ENCODE data around the gene PNMA5. TPM values are rescaled to one million over a fixed set of nuclear protein-coding genes. Genes with fewer than 3 reads are reported as not detected.
"Not testable (repeated sequence)": the region's sequence is repeated elsewhere in the genome, so short reads cannot be mapped to it uniquely, and the experiment has no call there.

PNMA5 gene
- total and polyA plus RNA-seq, 3 donors from 2014 or later = 13.0 to 15.8 (median 13.9) TPM

DNA sequence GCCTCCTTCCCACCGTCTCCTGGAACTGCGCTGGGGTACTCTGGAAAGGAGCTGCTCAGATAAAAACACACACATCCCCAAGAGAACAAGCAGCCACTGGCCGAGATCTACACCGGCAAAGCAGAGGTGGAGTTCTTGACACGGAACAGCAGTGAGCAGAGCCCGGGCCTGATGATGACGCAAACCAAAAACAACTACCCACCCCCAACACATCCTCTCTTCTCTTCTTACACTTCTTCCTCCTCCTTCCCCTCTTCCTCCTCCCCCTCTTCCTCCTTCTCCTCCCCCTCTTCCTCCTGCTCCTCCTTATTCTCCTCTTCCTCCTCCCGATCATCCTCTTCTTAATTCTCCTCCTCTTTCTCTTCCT, 4.6 kb downstream of the PNMA5 start:
- no peaks in the 10 kb centered on the region for H3K27me3 ChIP-seq
- 48 to 54% methylated on average over 3 to 8 of the region's 8 CpGs for WGBS, 2 donors
- no peak overlapping the region for H3K27ac ChIP-seq
- no peak overlapping the region for H3K4me3 ChIP-seq
- no peak for DNase-seq
- no peaks in the 10 kb centered on the region for H3K4me1 ChIP-seq
- intact Hi-C loops (cut with DNase I; ENCODE audit: low total_unique reads) = no loop called here
- H3K9me3 ChIP-seq = no peaks in the 10 kb centered on the region
- no peak for TF ChIP-seq POLR2A (IDR thresholded peaks at IDR 0.05)
- TF ChIP-seq, protein P1, sequence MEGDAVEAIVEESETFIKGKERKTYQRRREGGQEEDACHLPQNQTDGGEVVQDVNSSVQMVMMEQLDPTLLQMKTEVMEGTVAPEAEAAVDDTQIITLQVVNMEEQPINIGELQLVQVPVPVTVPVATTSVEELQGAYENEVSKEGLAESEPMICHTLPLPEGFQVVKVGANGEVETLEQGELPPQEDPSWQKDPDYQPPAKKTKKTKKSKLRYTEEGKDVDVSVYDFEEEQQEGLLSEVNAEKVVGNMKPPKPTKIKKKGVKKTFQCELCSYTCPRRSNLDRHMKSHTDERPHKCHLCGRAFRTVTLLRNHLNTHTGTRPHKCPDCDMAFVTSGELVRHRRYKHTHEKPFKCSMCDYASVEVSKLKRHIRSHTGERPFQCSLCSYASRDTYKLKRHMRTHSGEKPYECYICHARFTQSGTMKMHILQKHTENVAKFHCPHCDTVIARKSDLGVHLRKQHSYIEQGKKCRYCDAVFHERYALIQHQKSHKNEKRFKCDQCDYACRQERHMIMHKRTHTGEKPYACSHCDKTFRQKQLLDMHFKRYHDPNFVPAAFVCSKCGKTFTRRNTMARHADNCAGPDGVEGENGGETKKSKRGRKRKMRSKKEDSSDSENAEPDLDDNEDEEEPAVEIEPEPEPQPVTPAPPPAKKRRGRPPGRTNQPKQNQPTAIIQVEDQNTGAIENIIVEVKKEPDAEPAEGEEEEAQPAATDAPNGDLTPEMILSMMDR (IDR thresholded peaks at IDR 0.05) = no peak
- no peaks in the 10 kb centered on the region for H3K36me3 ChIP-seq (ENCODE audit: low read depth, missing control alignments)

DNA sequence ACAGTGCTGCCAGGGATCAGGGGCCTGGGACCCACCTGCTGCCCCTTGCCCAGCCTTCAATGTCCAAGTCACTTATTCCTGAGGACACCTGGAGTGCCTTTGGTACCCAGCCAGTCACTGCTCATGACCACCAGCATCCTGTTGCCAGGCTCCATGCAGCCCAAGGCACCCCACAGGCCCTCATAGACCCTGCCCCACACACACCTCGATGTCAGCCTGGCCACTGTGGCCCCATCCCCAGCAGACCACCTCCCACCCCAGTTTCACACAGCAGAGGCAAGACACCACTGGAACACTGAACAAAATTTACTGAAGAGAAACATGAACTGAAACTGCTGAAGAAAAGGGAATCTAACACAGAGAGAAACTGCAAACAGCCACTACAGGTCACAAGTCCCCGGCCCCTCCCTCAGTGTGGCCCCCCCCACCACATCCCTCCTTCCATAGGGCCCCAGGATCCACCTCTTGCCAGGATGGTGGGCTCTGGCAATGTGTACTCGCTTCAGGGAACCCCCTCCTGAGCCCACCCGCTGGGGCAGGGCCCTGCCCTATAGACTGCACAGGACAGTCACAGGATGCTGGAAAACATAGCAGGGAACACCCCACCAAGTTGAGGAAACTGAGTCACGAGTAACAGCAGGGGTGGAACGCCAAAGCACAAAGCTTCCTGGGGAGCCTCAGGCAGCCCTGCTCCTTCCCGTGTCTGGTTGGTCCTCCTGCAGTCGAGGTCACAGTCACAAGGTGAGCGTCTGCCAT, 5.2 kb downstream of the PNMA5 start:
- no peak overlapping the region for H3K4me3 ChIP-seq
- H3K36me3 ChIP-seq (ENCODE audit: low read depth, missing control alignments) = no peaks in the 10 kb centered on the region
- DNase-seq = no peak
- WGBS, 2 donors = 78 to 100% methylated on average over 1 to 5 of the region's 9 CpGs
- H3K4me1 ChIP-seq = no peaks in the 10 kb centered on the region
- intact Hi-C loops (cut with DNase I; ENCODE audit: low total_unique reads) = no loop called here
- no peak for TF ChIP-seq POLR2A (IDR thresholded peaks at IDR 0.05)
- TF ChIP-seq, protein P1 (IDR thresholded peaks at IDR 0.05) = no peak
- H3K9me3 ChIP-seq = no peaks in the 10 kb centered on the region
- H3K27ac ChIP-seq = no peak overlapping the region
- H3K27me3 ChIP-seq = no peaks in the 10 kb centered on the region

DNA sequence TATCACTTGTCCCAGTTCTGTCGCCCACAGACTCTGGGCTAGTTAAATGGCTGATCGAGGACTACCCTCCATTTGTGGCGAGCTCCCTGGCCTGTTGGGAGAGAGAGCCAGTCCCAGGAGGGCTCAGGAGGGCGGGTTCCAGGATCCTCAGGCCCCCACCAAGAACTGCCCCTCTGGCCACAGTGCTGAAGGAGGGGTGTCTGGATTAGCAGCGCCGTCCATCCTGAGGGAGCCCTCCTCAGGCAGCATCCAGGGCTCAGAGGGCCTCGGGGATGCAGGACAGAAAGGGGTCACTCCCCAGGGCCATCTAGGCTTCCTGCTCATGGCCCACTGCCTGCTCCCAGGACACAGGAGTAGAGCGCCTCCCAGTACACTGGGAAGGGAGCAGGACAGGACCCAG, 6.1 kb downstream of the PNMA5 start:
- Histone ChIP-seq H3K4me1 (no peaks in the 10 kb centered on the region), H3K36me3 (ENCODE audit: low read depth, missing control alignments) (no peaks in the 10 kb centered on the region), H3K27me3 (no peaks in the 10 kb centered on the region), H3K27ac (no peak overlapping the region), H3K9me3 (no peaks in the 10 kb centered on the region), H3K4me3 (no peak overlapping the region)
- TF ChIP-seq POLR2A (IDR thresholded peaks at IDR 0.05) = no peak
- TF ChIP-seq, protein P1 (IDR thresholded peaks at IDR 0.05) = no peak
- no peak for DNase-seq
- intact Hi-C loops (cut with DNase I; ENCODE audit: low total_unique reads) = no loop called here
- 100% methylated on average over 2 of the region's 8 CpGs; no CpG with 5 or more reads in 1 of the 2 donors for WGBS, 2 donors

DNA sequence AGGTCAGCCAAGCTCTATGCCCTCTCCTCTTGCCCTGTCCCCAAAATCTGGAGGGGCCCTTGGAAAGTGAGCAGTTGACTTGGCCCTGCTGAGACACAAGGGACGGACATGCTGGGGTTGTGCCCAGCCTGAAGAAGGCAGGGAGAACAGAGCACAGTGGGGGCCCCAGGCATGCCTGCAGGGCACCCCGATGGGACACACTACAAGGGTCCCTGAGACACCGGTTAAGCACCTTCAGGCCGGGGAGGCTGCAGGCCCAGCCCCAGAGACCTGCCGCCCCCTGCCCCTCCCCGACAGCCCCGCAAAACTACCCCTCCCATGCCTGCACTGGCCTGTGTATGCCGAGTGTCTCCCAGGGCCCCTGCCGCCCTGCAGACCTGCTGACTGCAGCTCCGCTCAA, 6.8 kb downstream of the PNMA5 start:
- intact Hi-C loops (cut with DNase I; ENCODE audit: low total_unique reads); H3K27ac ChIP-seq; H3K4me3 ChIP-seq; DNase-seq; H3K4me1 ChIP-seq; H3K36me3 ChIP-seq (ENCODE audit: low read depth, missing control alignments); H3K9me3 ChIP-seq; H3K27me3 ChIP-seq: not testable (repeated sequence)
- WGBS, 2 donors = no CpG with 5 or more reads among the region's 10 CpGs

DNA sequence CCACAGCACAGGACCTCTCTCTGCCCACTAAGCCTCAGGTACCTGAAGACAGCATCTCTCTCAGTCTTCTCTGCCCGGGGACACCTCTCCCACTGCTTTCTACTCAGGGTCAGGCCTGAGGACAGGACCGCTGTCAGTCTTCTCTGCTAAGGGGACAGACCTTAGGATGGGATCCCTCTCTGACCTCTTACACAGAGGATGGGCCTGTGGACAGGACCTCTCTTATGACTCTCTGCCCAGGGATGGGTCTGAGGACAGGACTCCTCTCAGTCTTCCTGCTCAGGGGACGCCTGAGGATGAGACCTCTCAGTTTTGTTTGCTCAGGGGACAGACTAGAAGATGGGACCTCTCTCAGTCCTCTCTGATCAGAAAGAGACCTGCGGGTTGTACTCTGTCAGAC, 8.5 kb downstream of the PNMA5 start:
- H3K4me3 ChIP-seq; H3K27ac ChIP-seq; H3K9me3 ChIP-seq; H3K27me3 ChIP-seq; H3K36me3 ChIP-seq (ENCODE audit: low read depth, missing control alignments); H3K4me1 ChIP-seq; DNase-seq; intact Hi-C loops (cut with DNase I; ENCODE audit: low total_unique reads): not testable (repeated sequence)
- WGBS, 2 donors = no CpG with 5 or more reads among the region's 4 CpGs

DNA sequence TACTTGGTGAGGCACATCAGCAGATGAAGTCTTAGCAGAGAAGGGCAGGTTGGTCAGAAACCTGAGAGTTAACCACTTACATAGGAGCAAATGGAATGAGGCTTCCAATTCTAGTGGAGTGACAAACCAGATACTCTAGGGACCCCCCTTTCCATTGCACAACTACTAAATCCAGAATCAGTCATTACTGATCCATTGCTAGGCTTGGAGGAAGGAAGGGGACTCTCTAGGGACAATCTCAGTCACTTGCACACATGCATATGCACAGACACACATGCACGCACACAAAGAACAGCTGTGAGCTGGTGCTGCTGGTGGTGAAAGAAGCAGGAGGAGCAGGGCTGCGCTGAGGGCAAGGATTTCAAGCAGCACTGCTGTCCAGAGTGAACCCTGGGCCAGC, 25.7 kb downstream of the PNMA5 start:
- Histone ChIP-seq H3K27ac (no peak overlapping the region), H3K4me3 (no peak overlapping the region), H3K36me3 (ENCODE audit: low read depth, missing control alignments) (no peaks in the 10 kb centered on the region), H3K4me1 (no peaks in the 10 kb centered on the region), H3K27me3 (no peaks in the 10 kb centered on the region), H3K9me3 (no peaks in the 10 kb centered on the region)
- intact Hi-C loops (cut with DNase I; ENCODE audit: low total_unique reads) = no loop called here
- DNase-seq = no peak
- 94% methylated on average over 2 of the region's 2 CpGs; no CpG with 5 or more reads in 1 of the 2 donors for WGBS, 2 donors
- TF ChIP-seq, protein P1 (IDR thresholded peaks at IDR 0.05) = no peak
- TF ChIP-seq POLR2A (IDR thresholded peaks at IDR 0.05) = no peak

Data from testis (tissue), 3 donors.